GM12865 (cell line): ENCODE data around the gene CTXND2.
A peak's percentile ranks its signal among the peaks of the same experiment; 100 is the strongest.
"Not testable (repeated sequence)": the region's sequence is repeated elsewhere in the genome, so short reads cannot be mapped to it uniquely, and the experiment has no call there.

Experiments
- DNase-seq: peaks from one replicate; pipeline ENCODE4 v3.0.0; 2010; ENCODE audit warnings: low read depth
- H3K4me3 ChIP-seq: 2 replicates; pipeline ENCODE4 v1.5.1; 2011; ENCODE audit warnings: mild to moderate bottlenecking, low read depth, low read length, control low read depth
- CTCF ChIP-seq: IDR thresholded peaks from 2 replicates; pipeline ENCODE4 v1.5.1; 2011; ENCODE audit warnings: low read length, control low read depth, low read depth, inconsistent platforms; ENCODE audit not compliant: insufficient read depth; ENCODE audit errors: missing control alignments

The CTXND2 gene

GRCh38 chr1:150876119-150876454 lies 10.8 kb upstream of the CTXND2 start:
- TF ChIP-seq CTCF: no peak
- H3K4me3 ChIP-seq: peak overlapping the region; percentile 96
- DNase-seq: no peak

DNA sequence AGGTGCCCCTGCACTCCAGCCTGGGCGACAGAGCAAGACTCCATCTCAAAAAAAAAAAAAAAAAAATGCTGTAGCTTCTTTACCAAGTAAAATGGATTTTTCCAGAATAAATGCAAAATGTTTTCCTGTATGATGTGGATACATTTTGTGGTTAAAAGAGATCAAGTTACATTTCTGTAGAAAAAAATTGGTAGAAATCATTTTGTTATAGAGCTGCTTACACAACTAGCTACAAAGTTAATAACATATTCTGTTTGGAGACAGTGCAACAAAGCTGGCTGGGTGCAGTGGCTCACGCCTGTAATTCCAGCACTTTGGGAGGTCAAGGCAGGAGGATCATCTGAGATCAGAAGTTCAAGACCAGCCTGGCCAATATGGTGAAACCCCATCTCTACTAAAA lies 8.0 kb upstream of the CTXND2 start:
- DNase-seq, H3K4me3 ChIP-seq: not testable (repeated sequence)

GRCh38 chr1:150881331-150882070 lies 5.4 kb upstream of the CTXND2 start:
- no peak for DNase-seq
- no peak overlapping the region for H3K4me3 ChIP-seq
- no peak for TF ChIP-seq CTCF

DNA sequence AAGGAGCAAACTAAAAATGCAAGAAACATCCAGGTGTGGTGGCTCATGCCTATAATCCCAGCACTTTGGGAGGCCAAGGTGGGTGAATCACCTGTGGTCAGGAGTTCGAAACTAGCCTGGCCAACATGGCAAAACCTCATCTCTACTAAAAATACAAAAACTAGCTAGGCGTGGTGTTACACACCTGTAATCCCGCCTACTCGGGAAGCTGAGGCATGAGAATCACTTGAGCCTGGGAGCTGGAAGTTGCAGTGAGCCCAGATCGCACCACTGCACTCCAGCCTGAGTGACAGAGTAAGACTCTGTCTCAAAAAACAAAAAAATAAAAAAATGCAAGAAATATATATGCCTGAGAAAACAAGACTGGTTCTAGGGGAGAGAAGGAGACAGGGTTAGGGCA lies 3.8 kb upstream of the CTXND2 start:
- not testable (repeated sequence) for H3K4me3 ChIP-seq, DNase-seq

GRCh38 chr1:150888727-150889126 lies 1.8 kb downstream of the CTXND2 start:
- H3K4me3 ChIP-seq: no peak overlapping the region
- TF ChIP-seq CTCF: no peak
- no peak for DNase-seq

DNA sequence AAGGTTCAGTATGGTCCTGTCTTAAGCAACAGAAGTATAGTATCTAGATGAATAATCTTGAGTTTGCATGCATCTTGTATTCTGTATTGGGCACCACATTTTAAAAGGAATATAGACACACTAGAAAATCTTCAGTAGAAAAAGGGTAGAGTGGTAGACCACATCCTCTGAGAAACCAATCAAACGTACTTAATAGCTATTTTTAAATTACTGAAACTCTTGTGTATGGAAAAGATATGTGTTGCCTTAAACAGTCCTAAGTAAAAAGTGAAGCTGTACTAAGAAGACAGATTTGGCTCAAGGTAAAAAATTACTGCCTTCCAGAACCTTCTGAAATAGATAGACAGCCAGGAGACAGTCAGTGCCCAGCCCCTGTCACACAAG lies 3.1 kb downstream of the CTXND2 start:
- DNase-seq: peak; percentile 62
- H3K4me3 ChIP-seq: no peak overlapping the region; the same call in 1 of the 2 replicates
- TF ChIP-seq CTCF: no peak

GRCh38 chr1:150893336-150893913 lies 6.5 kb downstream of the CTXND2 start:
- no peak for DNase-seq
- no peak overlapping the region for H3K4me3 ChIP-seq
- no peak for TF ChIP-seq CTCF

DNA sequence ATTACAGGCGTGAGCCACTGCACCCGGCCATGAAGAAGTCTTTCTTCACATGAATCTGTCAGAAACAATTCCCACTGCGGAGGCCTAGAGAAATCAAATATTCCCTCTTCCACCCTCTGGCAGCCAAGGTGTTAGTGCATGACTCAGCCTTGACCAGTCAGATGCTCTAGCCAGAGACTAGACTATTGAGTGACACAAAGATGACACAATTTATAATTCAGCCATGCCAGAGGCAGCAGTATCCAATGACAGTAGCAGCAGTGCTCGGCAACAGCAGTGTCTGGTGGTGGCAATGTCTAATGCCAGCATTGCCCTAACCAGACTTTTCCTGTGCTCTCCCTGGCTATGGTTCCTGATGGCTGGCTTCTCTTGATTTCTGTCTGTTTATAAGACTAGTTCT lies 8.7 kb downstream of the CTXND2 start:
- no peak for DNase-seq
- no peak overlapping the region for H3K4me3 ChIP-seq
- TF ChIP-seq CTCF: no peak

DNA sequence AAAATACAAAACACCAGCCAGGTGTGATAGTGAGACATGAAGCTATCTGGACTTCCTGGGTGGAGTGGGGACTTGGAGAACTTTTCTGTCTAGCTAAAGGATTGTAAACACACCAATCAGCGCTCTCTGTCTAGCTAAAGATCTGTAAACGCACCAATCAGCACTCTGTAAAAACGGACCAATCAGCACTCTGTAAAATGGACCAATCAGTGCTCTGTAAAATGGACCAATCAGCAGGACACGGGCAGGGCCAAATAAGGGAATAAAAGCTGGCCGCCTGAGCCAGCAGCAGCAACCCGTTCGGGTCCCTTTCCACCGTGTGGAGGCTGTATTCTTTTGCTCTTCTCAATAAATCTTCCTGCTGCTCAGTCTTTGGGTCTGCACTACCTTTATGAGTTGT lies 12.9 kb downstream of the CTXND2 start:
- H3K4me3 ChIP-seq, DNase-seq: not testable (repeated sequence)
